ENCODE data around the gene STT3B.

Gene STT3B

GRCh38 chr3:31499281-31499680, 33.4 kb upstream of the STT3B start:
- Histone ChIP-seq H3K36me3 (replicated peaks; ENCODE audit: insufficient read depth, low read length) (no peaks in the 10 kb centered on the region), H3K9ac (ENCODE audit: low read length) (no peak overlapping the region), H4K20me1 (ENCODE audit: insufficient read depth, low read length) (no peaks in the 10 kb centered on the region), H2AFZ (ENCODE audit: low read length) (no peak overlapping the region), H3F3A (ENCODE audit: insufficient read depth, low read length) (no peaks in the 10 kb centered on the region), H3K27me3 (replicated peaks; ENCODE audit: insufficient read depth, low read length) (no peaks in the 10 kb centered on the region), H3K79me2 (ENCODE audit: low read length) (no peaks in the 10 kb centered on the region), H3K4me3 (ENCODE audit: low read length) (no peak overlapping the region), H3K27ac (ENCODE audit: low read length) (no peak overlapping the region), H3K4me1 (ENCODE audit: low read length) (no peaks in the 10 kb centered on the region), H3K9me3 (replicated peaks; ENCODE audit: insufficient read depth, low read length) (0 out of 2 replicates have a peak, but pooled peaks cover 2% of the 10 kb centered on the region), H3K4me2 (ENCODE audit: low read depth, low read length) (no peak overlapping the region), H3K9me2 (replicated peaks; ENCODE audit: insufficient read depth, low read length) (no peaks in the 10 kb centered on the region)
- DNase-seq: no peak
- TF ChIP-seq EZH2phosphoT487 (IDR thresholded peaks at IDR 0.05; ENCODE audit: low read length) (no peak), CTCF (IDR thresholded peaks at IDR 0.05; ENCODE audit: low read length) (no peak), EZH2 (optimal IDR thresholded peaks at IDR 0.05; ENCODE audit: low read depth, low read length) (no peak)

GRCh38 chr3:31502803-31503221, 29.9 kb upstream of the STT3B start:
- H3F3A ChIP-seq (ENCODE audit: insufficient read depth, low read length): no peaks in the 10 kb centered on the region
- no peaks in the 10 kb centered on the region for H3K27me3 ChIP-seq (replicated peaks; ENCODE audit: insufficient read depth, low read length)
- no peak overlapping the region for H3K4me3 ChIP-seq (ENCODE audit: low read length)

GRCh38 chr3:31503456-31503855, 29.3 kb upstream of the STT3B start:
- Histone ChIP-seq H3F3A (ENCODE audit: insufficient read depth, low read length) (no peaks in the 10 kb centered on the region), H3K4me1 (ENCODE audit: low read length) (no peaks in the 10 kb centered on the region), H3K36me3 (replicated peaks; ENCODE audit: insufficient read depth, low read length) (no peaks in the 10 kb centered on the region), H3K9me2 (replicated peaks; ENCODE audit: insufficient read depth, low read length) (no peaks in the 10 kb centered on the region), H2AFZ (ENCODE audit: low read length) (no peak overlapping the region), H3K27me3 (replicated peaks; ENCODE audit: insufficient read depth, low read length) (no peaks in the 10 kb centered on the region), H3K27ac (ENCODE audit: low read length) (no peak overlapping the region), H3K9ac (ENCODE audit: low read length) (no peak overlapping the region), H3K9me3 (replicated peaks; ENCODE audit: insufficient read depth, low read length) (no peaks in the 10 kb centered on the region), H3K4me3 (ENCODE audit: low read length) (no peak overlapping the region), H4K20me1 (ENCODE audit: insufficient read depth, low read length) (no peaks in the 10 kb centered on the region), H3K79me2 (ENCODE audit: low read length) (no peaks in the 10 kb centered on the region), H3K4me2 (ENCODE audit: low read depth, low read length) (no peak overlapping the region)
- TF ChIP-seq EZH2 (optimal IDR thresholded peaks at IDR 0.05; ENCODE audit: low read depth, low read length): no peak
- TF ChIP-seq CTCF (IDR thresholded peaks at IDR 0.05; ENCODE audit: low read length): no peak
- no peak for TF ChIP-seq EZH2phosphoT487 (IDR thresholded peaks at IDR 0.05; ENCODE audit: low read length)
- DNase-seq: no peak

More at GRCh38 chr3:31502803-31503221, 29.9 kb upstream of the STT3B start:
- H3K9me3 ChIP-seq (replicated peaks; ENCODE audit: insufficient read depth, low read length): no peaks in the 10 kb centered on the region
- no peak for DNase-seq
- H4K20me1 ChIP-seq (ENCODE audit: insufficient read depth, low read length): no peaks in the 10 kb centered on the region
- H3K27ac ChIP-seq (ENCODE audit: low read length): no peak overlapping the region
- H3K9me2 ChIP-seq (replicated peaks; ENCODE audit: insufficient read depth, low read length): no peaks in the 10 kb centered on the region
- TF ChIP-seq CTCF (IDR thresholded peaks at IDR 0.05; ENCODE audit: low read length): no peak
- no peak overlapping the region for H3K4me2 ChIP-seq (ENCODE audit: low read depth, low read length)
- no peaks in the 10 kb centered on the region for H3K4me1 ChIP-seq (ENCODE audit: low read length)
- H3K36me3 ChIP-seq (replicated peaks; ENCODE audit: insufficient read depth, low read length): no peaks in the 10 kb centered on the region
- H3K9ac ChIP-seq (ENCODE audit: low read length): no peak overlapping the region
- H2AFZ ChIP-seq (ENCODE audit: low read length): no peak overlapping the region
- no peaks in the 10 kb centered on the region for H3K79me2 ChIP-seq (ENCODE audit: low read length)
